Epithelial cell of proximal tubule (primary cell): ENCODE measurements around the gene PHTF1. TPM values are rescaled to one million over a fixed set of nuclear protein-coding genes. Genes with fewer than 3 reads are reported as not detected.

Experiments
- DNase-seq: peaks from one replicate; pipeline ENCODE4 v3.0.0-alpha.2; 2011; ENCODE audit warnings: low read depth
- H3K4me3 ChIP-seq: 2 replicates; pipeline ENCODE4 v1.5.1; 2011; ENCODE audit warnings: low read depth, mild to moderate bottlenecking, low read length
- CTCF ChIP-seq: conservative IDR thresholded peaks from 2 replicates; pipeline ENCODE4 v1.5.1; 2012; ENCODE audit warnings: low read depth, mild to moderate bottlenecking, low read length
- total RNA-seq: library from RNA; depleted of rRNA; stranded (reverse); fragments of >200 nt; gene quantifications from 2 replicates; pipeline ENCODE4 v1.2.3, GENCODE V29; 2015

The PHTF1 gene
- total RNA-seq, 1 donor from 2014 or later = 18.9 TPM

GRCh38 chr1:113749402-113749801, 9.9 kb downstream of the PHTF1 start:
- no peak for DNase-seq
- no peak overlapping the region for H3K4me3 ChIP-seq
- TF ChIP-seq CTCF = no peak

DNA sequence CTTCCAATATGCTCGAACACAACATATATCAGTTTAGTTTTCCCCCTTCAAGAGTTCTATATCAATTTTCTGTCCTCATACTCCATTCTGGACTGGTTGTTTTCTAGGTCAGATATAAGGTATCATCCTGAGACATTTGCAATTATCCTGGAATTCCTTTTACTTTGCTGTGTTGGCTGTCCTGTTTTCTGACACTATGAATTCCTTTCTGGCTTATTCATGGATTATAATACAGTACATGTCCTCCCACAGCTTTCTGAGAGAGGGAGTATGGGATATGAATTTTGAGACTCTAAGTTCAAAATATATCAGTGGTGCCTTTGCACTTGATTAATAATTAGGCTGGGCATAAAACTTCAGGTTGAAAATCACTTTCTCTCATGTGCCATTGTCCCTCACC, 11.9 kb downstream of the PHTF1 start:
- no peak for TF ChIP-seq CTCF
- no peak for DNase-seq
- no peak overlapping the region for H3K4me3 ChIP-seq

DNA sequence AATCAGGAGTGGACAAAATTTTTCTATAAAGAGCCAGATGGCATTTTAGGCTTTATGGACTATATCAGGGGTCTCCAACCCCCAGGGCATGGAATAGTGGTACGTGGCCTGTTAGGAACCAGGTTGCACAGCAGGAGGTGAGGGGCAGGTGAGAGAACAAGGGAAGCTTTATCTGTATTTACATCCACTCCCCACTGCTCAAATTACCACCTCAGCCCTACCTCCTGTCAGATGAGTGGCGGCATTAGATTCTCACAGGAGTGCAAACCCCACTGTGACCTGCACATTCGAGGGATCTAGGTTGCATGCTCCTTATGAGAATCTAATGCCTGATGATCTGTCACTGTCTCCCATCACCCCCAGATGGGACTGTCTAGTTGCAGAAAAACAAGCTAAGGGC, 13.9 kb downstream of the PHTF1 start:
- no peak for DNase-seq
- no peak for TF ChIP-seq CTCF
- H3K4me3 ChIP-seq = no peak overlapping the region

- no peak for TF ChIP-seq CTCF
- no peak overlapping the region for H3K4me3 ChIP-seq
- no peak for DNase-seq
These were observed 15.2 kb downstream of the PHTF1 start for GRCh38 chr1:113744114-113744513.

GRCh38 chr1:113742515-113742914, 16.8 kb downstream of the PHTF1 start:
- no peak for TF ChIP-seq CTCF

GRCh38 chr1:113734357-113735055, 24.8 kb downstream of the PHTF1 start:
- no peak for DNase-seq
- no peak for TF ChIP-seq CTCF
- H3K4me3 ChIP-seq = no peak overlapping the region

More at GRCh38 chr1:113742515-113742914, 16.8 kb downstream of the PHTF1 start:
- DNase-seq = no peak
- H3K4me3 ChIP-seq = no peak overlapping the region

DNA sequence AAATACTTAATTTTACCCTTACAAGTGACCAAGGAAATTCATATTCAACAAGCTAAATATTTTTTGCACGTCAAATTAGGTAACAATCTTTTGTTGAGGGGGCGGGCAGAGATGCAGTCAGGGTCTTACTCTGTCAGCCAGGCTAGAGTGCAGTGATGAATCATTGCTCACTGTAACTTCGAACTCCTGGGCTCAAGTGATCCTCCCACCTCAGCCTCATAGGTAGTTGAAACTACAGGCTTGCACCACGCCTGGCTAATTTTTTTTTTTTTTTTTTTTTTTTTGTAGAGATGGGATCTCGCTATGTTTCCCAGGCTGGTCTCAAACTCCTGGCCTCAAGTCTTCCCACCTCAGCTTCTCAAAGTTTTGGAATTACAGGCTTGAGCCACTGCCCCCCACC, 26.5 kb downstream of the PHTF1 start:
- no peak for TF ChIP-seq CTCF
- H3K4me3 ChIP-seq = no peak overlapping the region
- no peak for DNase-seq
